Kidney (tissue), 14 donors: ENCODE measurements around the gene MCTP2. TPM values are rescaled to one million over a fixed set of nuclear protein-coding genes. Genes with fewer than 3 reads are reported as not detected.

Source experiments
- DNase-seq, 5 donors: peaks; one replicate each; pipeline ENCODE4 v3.0.0-alpha.2; 2013 to 2020
- FAIRE-seq: peaks from 2 replicates; lab custom pipeline; 2012; peaks lifted over from hg19 to GRCh38; lab: Jason Lieb, UNC
- H3K27ac ChIP-seq, 2 donors: one replicate each; pipeline ENCODE4 v1.7.0; 2013; ENCODE audit warnings: low read depth in 2 of 2, low read length in 2 of 2, inconsistent platforms in 1 of 2
- H3K27me3 ChIP-seq: one replicate; pipeline ENCODE4 v1.7.1; 2013; ENCODE audit warnings: low read length, inconsistent platforms; ENCODE audit not compliant: control insufficient read depth, insufficient read depth
- H3K36me3 ChIP-seq, 3 donors: one replicate each; pipeline versions ENCODE4 v1.7.0 to v1.7.1; 2013; ENCODE audit warnings: low read length in 3 of 3, control low read depth in 1 of 3, inconsistent platforms in 1 of 3; ENCODE audit not compliant: insufficient read depth in 3 of 3, control insufficient read depth in 2 of 3
- H3K4me1 ChIP-seq, 3 donors: one replicate each; pipeline versions ENCODE4 v1.7.0 to v1.7.1; 2013; ENCODE audit warnings: low read length in 3 of 3, inconsistent platforms in 1 of 3, low read depth in 1 of 3; ENCODE audit not compliant: control insufficient read depth in 2 of 3, insufficient read depth in 2 of 3
- H3K4me3 ChIP-seq, 3 donors: one replicate each; pipeline versions ENCODE4 v1.7.0 to v1.8.1; 2013; ENCODE audit warnings: low read length in 3 of 3, control low read depth in 1 of 3, inconsistent platforms in 1 of 3
- H3K9ac ChIP-seq, 3 donors: one replicate each; pipeline versions ENCODE4 v1.7.0 to v1.7.1; 2013; ENCODE audit warnings: low read length in 3 of 3, control low read depth in 1 of 3, inconsistent platforms in 1 of 3
- H3K9me3 ChIP-seq, 3 donors: one replicate each; pipeline versions ENCODE4 v1.7.0 to v1.7.1; 2013; ENCODE audit warnings: low read length in 3 of 3, control low read depth in 1 of 3, inconsistent platforms in 1 of 3; ENCODE audit not compliant: control insufficient read depth in 2 of 3, insufficient read depth in 1 of 3
- intact Hi-C: fragments of 100-400 bp; cut with DNase I; formaldehyde crosslinking; loops from one replicate; pipeline ENCODE4 v1.11.1; 2022
- polyA plus RNA-seq: library from polyadenylated mRNA; stranded (reverse); fragments of 350-450 nt; fragmentation: Illumina TruSeq; extraction: RNeasy Lipid Tissue Mini Kit (QIAGEN cat#74804); gene quantifications from one replicate; pipeline ENCODE4 v1.2.3, GENCODE V29; 2014; ENCODE audit warnings: low read depth, low replicate concordance; ENCODE audit not compliant: insufficient read depth
- total RNA-seq: library from RNA; stranded (reverse); fragmentation: NEBNext Ultra II Directional; extraction: Animal tissue kit (Norgen Biotek cat#: 25700); gene quantifications from one replicate; pipeline ENCODE4 v1.2.1, GENCODE V29; 2021
- TF ChIP-seq, protein P1 (sequence below): IDR thresholded peaks from 3 replicates; pipeline ENCODE4 v1.5.1; 2012; ENCODE audit warnings: mild to moderate bottlenecking, moderate library complexity, borderline replicate concordance; ENCODE audit not compliant: insufficient read depth; ENCODE audit errors: extremely low read depth
- donor health status: control.
- donor health status: control.
- donor health status: control.
- donor health status: control.
- donor health status: control.
- donor health status: DM: yes; HTN: yes; CAD: no.
- donor health status: Normal renal cell carcinoma (clear cell type).

The MCTP2 gene
- total and polyA plus RNA-seq, 2 donors from 2014 or later: 1.2 to 21.1 TPM

DNA sequence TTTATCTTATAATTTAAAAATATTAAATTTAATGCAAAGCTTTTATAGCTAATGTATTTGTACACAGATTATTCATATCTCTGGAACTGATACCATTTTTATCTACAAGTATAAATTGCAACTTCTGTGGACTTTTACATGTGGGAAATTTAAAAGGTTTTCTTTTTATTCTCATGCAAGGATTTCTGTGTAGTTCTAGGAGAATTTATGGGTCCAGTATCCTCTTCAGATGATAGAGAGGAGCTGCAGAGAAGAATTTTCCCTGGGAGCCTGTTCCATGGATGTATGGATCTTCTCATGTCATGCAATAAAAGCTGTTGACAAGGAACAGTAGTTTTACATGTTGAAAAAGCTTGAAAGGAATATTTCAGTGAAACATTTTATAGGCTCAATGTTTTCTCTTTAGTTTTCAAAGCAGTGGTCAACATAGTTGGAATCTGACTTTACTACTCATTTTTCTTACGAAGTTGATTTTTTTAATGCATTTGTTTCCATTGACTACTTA is 119.7 kb downstream of the MCTP2 start:
- no peaks in the 10 kb centered on the region for H3K9me3 ChIP-seq
- no peaks in the 10 kb centered on the region for H3K27me3 ChIP-seq
- H3K4me1 ChIP-seq: peaks cover 0 to 2% (median 0%) of the 10 kb centered on the region in 3 donors
- no peaks in the 10 kb centered on the region for H3K36me3 ChIP-seq
- FAIRE-seq: no peak
- TF ChIP-seq, protein P1, sequence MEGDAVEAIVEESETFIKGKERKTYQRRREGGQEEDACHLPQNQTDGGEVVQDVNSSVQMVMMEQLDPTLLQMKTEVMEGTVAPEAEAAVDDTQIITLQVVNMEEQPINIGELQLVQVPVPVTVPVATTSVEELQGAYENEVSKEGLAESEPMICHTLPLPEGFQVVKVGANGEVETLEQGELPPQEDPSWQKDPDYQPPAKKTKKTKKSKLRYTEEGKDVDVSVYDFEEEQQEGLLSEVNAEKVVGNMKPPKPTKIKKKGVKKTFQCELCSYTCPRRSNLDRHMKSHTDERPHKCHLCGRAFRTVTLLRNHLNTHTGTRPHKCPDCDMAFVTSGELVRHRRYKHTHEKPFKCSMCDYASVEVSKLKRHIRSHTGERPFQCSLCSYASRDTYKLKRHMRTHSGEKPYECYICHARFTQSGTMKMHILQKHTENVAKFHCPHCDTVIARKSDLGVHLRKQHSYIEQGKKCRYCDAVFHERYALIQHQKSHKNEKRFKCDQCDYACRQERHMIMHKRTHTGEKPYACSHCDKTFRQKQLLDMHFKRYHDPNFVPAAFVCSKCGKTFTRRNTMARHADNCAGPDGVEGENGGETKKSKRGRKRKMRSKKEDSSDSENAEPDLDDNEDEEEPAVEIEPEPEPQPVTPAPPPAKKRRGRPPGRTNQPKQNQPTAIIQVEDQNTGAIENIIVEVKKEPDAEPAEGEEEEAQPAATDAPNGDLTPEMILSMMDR: no peak
- H3K9ac ChIP-seq: no peak overlapping the region
- H3K27ac ChIP-seq: no peak overlapping the region
- DNase-seq: peak in 1 of 5 donors; percentile 90
- intact Hi-C loops: no loop called here
- no peak overlapping the region for H3K4me3 ChIP-seq

DNA sequence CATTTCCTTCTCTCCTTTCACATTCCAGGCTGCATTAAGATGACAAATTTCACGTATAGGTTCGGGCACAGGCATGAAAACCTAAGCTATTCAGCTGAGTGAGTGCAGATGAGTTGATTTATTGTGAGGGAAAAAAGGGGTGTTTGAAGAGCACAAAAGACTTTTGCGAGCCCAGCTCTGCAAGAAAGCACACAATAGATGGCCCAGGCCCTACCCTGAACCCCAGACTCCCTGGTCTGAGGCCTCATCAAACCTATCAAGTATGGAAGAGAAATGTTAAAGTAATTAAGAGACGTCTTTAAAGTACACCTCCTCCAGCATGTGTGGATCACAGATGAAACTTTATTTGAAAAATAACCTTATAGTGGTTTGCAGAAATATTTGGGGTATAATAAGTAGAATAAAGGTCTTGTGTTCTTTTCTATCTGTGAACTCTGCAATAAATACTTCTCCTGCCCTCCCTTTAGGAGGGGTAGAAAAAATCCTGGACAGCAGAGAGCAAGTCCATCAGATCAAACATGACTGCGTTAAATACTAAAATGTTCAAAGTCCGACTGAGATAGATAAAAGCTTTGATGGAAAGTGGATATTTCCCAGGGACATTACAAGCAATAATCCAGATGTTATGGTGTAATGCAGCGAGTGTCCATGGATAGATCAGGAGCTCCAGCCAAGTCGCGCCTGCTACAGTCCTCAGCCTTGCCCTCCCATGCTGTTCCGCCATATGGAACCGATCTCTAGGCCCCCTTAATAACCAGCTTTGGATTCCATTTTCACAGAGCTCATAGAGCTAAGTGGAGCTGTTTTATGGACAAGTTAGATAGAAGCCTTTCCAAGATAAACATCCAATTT is 121.5 kb downstream of the MCTP2 start:
- Histone ChIP-seq H3K36me3 (no peaks in the 10 kb centered on the region), H3K27me3 (no peaks in the 10 kb centered on the region), H3K4me1 (peaks cover 0 to 2% (median 0%) of the 10 kb centered on the region in 3 donors), H3K4me3 (no peak overlapping the region), H3K9ac (no peak overlapping the region), H3K9me3 (no peaks in the 10 kb centered on the region), H3K27ac (no peak overlapping the region)
- TF ChIP-seq, protein P1: no peak
- DNase-seq (peak in 4 of 5 donors; percentile 52 to 96 (median 76)), FAIRE-seq (no peak)
- intact Hi-C loops: no loop called here

DNA sequence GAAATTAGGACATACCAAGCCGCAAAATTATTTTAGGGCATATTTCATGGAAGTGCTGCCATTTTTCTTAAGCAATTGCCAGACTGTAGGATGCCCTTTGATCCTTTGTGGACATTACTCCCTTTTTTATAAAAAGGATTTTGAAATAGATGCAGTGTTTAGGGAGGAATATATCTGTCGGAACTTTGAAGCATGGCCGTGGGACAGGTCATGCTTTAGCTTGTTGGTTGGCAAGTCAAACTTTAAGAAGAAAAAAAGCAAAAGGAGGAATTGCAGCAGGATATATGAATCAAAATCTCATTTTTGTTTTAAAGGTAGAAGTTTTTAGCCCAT is 122.1 kb downstream of the MCTP2 start:
- TF ChIP-seq, protein P1: no peak
- intact Hi-C loops: no loop called here
- Histone ChIP-seq H3K27ac (no peak overlapping the region), H3K27me3 (no peaks in the 10 kb centered on the region), H3K4me3 (no peak overlapping the region), H3K9ac (no peak overlapping the region), H3K4me1 (peaks cover 0 to 2% (median 0%) of the 10 kb centered on the region in 3 donors), H3K9me3 (no peaks in the 10 kb centered on the region), H3K36me3 (no peaks in the 10 kb centered on the region)
- no peak for DNase-seq
- FAIRE-seq: no peak
